Astrocyte (in vitro differentiated cells and primary cell): ENCODE data around the gene NPHP1.

Experiments
- EZH2 ChIP-seq: IDR thresholded peaks from 2 replicates; pipeline ENCODE4 v1.6.1; 2012; ENCODE audit warnings: mild to moderate bottlenecking, low read length, inconsistent platforms; ENCODE audit not compliant: insufficient read depth
- TF ChIP-seq, protein P1 (sequence below): IDR thresholded peaks from 2 replicates; pipeline ENCODE4 v1.5.1; 2011; ENCODE audit warnings: low read depth, mild to moderate bottlenecking, inconsistent platforms, low read length, moderate library complexity; ENCODE audit not compliant: insufficient read depth

DNA sequence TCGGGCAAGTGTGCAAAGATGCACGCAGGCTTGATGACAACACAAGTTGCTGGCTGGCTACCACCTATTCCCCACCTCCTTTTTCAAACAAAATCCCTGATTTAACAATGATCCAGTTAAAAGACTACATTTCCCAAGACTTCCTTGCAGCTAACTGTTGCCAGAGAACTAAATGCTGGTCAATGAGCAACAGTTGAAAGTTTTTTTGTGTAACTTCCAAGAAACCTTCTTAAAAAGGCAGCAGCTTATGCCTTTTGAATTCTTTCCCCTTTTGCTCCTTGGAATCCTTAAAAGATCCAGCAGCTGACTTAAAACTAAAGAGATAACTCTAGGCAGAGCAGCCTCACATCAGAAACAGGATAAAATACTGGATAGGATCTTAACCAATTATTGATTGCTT, 38.5 kb downstream of the NPHP1 start:
- TF ChIP-seq, protein P1, sequence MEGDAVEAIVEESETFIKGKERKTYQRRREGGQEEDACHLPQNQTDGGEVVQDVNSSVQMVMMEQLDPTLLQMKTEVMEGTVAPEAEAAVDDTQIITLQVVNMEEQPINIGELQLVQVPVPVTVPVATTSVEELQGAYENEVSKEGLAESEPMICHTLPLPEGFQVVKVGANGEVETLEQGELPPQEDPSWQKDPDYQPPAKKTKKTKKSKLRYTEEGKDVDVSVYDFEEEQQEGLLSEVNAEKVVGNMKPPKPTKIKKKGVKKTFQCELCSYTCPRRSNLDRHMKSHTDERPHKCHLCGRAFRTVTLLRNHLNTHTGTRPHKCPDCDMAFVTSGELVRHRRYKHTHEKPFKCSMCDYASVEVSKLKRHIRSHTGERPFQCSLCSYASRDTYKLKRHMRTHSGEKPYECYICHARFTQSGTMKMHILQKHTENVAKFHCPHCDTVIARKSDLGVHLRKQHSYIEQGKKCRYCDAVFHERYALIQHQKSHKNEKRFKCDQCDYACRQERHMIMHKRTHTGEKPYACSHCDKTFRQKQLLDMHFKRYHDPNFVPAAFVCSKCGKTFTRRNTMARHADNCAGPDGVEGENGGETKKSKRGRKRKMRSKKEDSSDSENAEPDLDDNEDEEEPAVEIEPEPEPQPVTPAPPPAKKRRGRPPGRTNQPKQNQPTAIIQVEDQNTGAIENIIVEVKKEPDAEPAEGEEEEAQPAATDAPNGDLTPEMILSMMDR: no peak
- TF ChIP-seq EZH2: no peak
